Progenitor cell of endocrine pancreas (in vitro differentiated cells): Measurements from ENCODE around the gene NMB. TPM values are rescaled to one million over a fixed set of nuclear protein-coding genes. Genes with fewer than 3 reads are reported as not detected.

Experiments used
- DNase-seq: peaks from one replicate; pipeline ENCODE4 v3.0.0; 2021; ENCODE audit warnings: low spot score; ENCODE audit not compliant: unreplicated experiment
- H3K27ac Mint-ChIP-seq: 2 replicates; pipeline ENCODE4 v1.8.0; 2021; ENCODE audit warnings: mild to moderate bottlenecking, moderate library complexity, mixed read lengths
- H3K27me3 Mint-ChIP-seq: 2 replicates; pipeline ENCODE4 v1.8.0; 2021; ENCODE audit warnings: mixed read lengths
- H3K36me3 Mint-ChIP-seq: 2 replicates; pipeline ENCODE4 v1.8.0; 2022; ENCODE audit warnings: mixed read lengths; ENCODE audit not compliant: insufficient read depth
- H3K4me1 Mint-ChIP-seq: 2 replicates; pipeline ENCODE4 v1.8.0; 2021; ENCODE audit warnings: low read depth, mixed read lengths
- H3K4me3 Mint-ChIP-seq: 2 replicates; pipeline ENCODE4 v1.8.0; 2021; ENCODE audit warnings: low read depth, mild to moderate bottlenecking, moderate library complexity, mixed read lengths
- H3K9me3 Mint-ChIP-seq: 2 replicates; pipeline ENCODE4 v1.8.0; 2021; ENCODE audit warnings: low read depth, mixed read lengths
- total RNA-seq: library from RNA; stranded (reverse); gene quantifications from 2 replicates; pipeline ENCODE4 v1.2.1, GENCODE V29; 2021
- TF ChIP-seq, protein P1 (sequence below): fragments of 200-600 bp; sonication (generic); IDR thresholded peaks from one replicate; pipeline ENCODE4 v1.5.0; 2021; ENCODE audit warnings: antibody characterized with exemption, mild to moderate bottlenecking; ENCODE audit not compliant: unreplicated experiment

Gene NMB
- total RNA-seq, 1 donor from 2014 or later, result 6.1 TPM

DNA sequence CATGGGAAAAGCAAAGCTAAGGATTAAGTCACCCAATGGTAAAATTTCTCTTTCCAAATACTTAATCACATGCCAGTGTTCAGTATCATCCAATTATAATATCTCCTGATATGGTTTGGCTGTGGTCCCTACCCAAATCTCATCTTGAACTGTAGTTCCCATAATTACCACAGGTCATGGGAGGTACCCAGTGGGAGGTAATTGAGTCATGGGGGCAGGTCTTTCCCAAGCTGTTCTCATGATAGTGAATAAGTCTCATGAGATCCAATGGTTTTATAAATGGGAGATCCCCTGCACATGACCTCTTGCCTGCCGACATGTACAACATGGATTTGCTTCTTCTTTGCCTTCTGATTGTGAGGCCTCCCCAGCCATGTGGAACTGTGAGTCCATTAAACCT lies 26.1 kb upstream of the NMB start:
- H3K27me3 Mint-ChIP-seq, result no peaks in the 10 kb centered on the region
- H3K36me3 Mint-ChIP-seq, result peaks cover 23% of the 10 kb centered on the region
- H3K4me1 Mint-ChIP-seq, result no peaks in the 10 kb centered on the region
- no peak overlapping the region for H3K4me3 Mint-ChIP-seq
- H3K9me3 Mint-ChIP-seq, result no peaks in the 10 kb centered on the region
- no peak overlapping the region for H3K27ac Mint-ChIP-seq
- TF ChIP-seq, protein P1, sequence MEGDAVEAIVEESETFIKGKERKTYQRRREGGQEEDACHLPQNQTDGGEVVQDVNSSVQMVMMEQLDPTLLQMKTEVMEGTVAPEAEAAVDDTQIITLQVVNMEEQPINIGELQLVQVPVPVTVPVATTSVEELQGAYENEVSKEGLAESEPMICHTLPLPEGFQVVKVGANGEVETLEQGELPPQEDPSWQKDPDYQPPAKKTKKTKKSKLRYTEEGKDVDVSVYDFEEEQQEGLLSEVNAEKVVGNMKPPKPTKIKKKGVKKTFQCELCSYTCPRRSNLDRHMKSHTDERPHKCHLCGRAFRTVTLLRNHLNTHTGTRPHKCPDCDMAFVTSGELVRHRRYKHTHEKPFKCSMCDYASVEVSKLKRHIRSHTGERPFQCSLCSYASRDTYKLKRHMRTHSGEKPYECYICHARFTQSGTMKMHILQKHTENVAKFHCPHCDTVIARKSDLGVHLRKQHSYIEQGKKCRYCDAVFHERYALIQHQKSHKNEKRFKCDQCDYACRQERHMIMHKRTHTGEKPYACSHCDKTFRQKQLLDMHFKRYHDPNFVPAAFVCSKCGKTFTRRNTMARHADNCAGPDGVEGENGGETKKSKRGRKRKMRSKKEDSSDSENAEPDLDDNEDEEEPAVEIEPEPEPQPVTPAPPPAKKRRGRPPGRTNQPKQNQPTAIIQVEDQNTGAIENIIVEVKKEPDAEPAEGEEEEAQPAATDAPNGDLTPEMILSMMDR, result no peak
- DNase-seq, result no peak

- H3K36me3 Mint-ChIP-seq, result peaks cover 22% of the 10 kb centered on the region
- H3K27ac Mint-ChIP-seq, result no peak overlapping the region
- H3K27me3 Mint-ChIP-seq, result no peaks in the 10 kb centered on the region
- no peak for DNase-seq
- no peaks in the 10 kb centered on the region for H3K4me1 Mint-ChIP-seq
- TF ChIP-seq, protein P1, result no peak
- no peak overlapping the region for H3K4me3 Mint-ChIP-seq
- H3K9me3 Mint-ChIP-seq, result no peaks in the 10 kb centered on the region
These were observed 23.8 kb upstream of the NMB start for GRCh38 chr15:84681831-84682230.

DNA sequence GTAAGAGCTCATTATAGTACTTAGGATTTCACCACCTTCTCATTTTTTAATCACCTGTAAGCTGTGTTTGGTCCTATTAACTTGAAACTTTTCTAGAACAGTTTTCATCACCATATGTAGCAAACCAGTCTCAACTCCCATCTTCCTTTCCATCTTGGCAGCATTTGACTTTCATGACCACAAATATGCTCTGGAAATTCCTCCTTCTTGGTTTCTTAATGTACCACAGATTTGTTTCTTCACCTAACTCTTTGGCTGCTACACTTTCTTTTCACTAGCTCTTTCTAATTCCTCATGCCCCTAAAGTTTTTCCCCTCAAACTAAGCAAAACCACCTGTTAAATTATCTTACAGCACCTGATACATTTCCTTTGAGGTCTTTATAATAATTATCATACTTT lies 13.2 kb upstream of the NMB start:
- no peak overlapping the region for H3K27ac Mint-ChIP-seq
- no peak for DNase-seq
- no peaks in the 10 kb centered on the region for H3K4me1 Mint-ChIP-seq
- peaks cover 26% of the 10 kb centered on the region for H3K36me3 Mint-ChIP-seq
- TF ChIP-seq, protein P1, result no peak
- H3K9me3 Mint-ChIP-seq, result no peaks in the 10 kb centered on the region
- H3K27me3 Mint-ChIP-seq, result no peaks in the 10 kb centered on the region
- no peak overlapping the region for H3K4me3 Mint-ChIP-seq

GRCh38 chr15:84669726-84670125 lies 11.7 kb upstream of the NMB start:
- TF ChIP-seq, protein P1, result no peak

GRCh38 chr15:84668221-84668982 lies 10.4 kb upstream of the NMB start:
- Mint-ChIP-seq H3K4me3 (no peak overlapping the region), H3K27ac (no peak overlapping the region), H3K36me3 (peaks cover 29% of the 10 kb centered on the region), H3K9me3 (no peaks in the 10 kb centered on the region), H3K4me1 (no peaks in the 10 kb centered on the region), H3K27me3 (no peaks in the 10 kb centered on the region)
- no peak for DNase-seq
- TF ChIP-seq, protein P1, result no peak

More at GRCh38 chr15:84669726-84670125, 11.7 kb upstream of the NMB start:
- Mint-ChIP-seq H3K27me3 (no peaks in the 10 kb centered on the region), H3K4me1 (no peaks in the 10 kb centered on the region), H3K4me3 (no peak overlapping the region), H3K9me3 (no peaks in the 10 kb centered on the region), H3K36me3 (peaks cover 27% of the 10 kb centered on the region), H3K27ac (no peak overlapping the region)
- no peak for DNase-seq
